B cell (primary cell): ENCODE measurements around the gene APOL3. TPM values are rescaled to one million over a fixed set of nuclear protein-coding genes. Genes with fewer than 3 reads are reported as not detected.

Source experiments
- ATAC-seq: fragments of 200-7000 bp; cut with Tn5 transposase; one replicate; pipeline ENCODE4 v1.10.0; 2021; ENCODE audit warnings: low read depth, mild to moderate bottlenecking, moderate number of reproducible peaks, moderate library complexity
- CTCF ChIA-PET: fragments of 350-600 bp; sonication (Branson Sonifier 250); formaldehyde crosslinking; loops from one replicate; lab custom pipeline; 2021; ENCODE audit warnings: antibody characterized with exemption, inconsistent platforms; lab: Charles Lee
- POLR2A ChIA-PET: fragments of 350-600 bp; sonication (Branson Sonifier 250); formaldehyde crosslinking; loops from one replicate; lab custom pipeline; 2021; ENCODE audit warnings: antibody characterized with exemption; lab: Charles Lee
- DNase-seq: peaks from one replicate; pipeline ENCODE4 v3.0.0; 2013
- H2AFZ ChIP-seq: 2 replicates; pipeline ENCODE4 v1.6.1; 2012; ENCODE audit warnings: mild to moderate bottlenecking, low read depth, low read length; ENCODE audit not compliant: insufficient read depth, poor library complexity, severe bottlenecking
- H3K27ac ChIP-seq, 2 donors: 1 replicate in 1 of 2; 2 replicates in 1 of 2; pipeline ENCODE4 v1.5.1; 2012 to 2013; ENCODE audit warnings: low read length in 2 of 2, mild to moderate bottlenecking in 2 of 2, moderate library complexity in 1 of 2
- H3K27me3 ChIP-seq, 4 experiments: fragments of 200-600 bp in 1 of 4; sonication (generic) in 1 of 4; replicated peaks in 1 of 4; 1 replicate in 2 of 4; 2 replicates in 2 of 4; pipeline versions ENCODE4 v1.6.1 to v1.7.0; 2013 to 2016; ENCODE audit warnings: low read length in 3 of 4, mild to moderate bottlenecking in 2 of 4, mixed read lengths in 1 of 4, moderate library complexity in 1 of 4; ENCODE audit not compliant: insufficient read depth in 4 of 4, control insufficient read depth in 3 of 4; ENCODE audit errors: control extremely low read depth in 1 of 4
- H3K36me3 ChIP-seq, 2 experiments: replicated peaks in 1 of 2; 1 replicate in 1 of 2; 2 replicates in 1 of 2; pipeline versions ENCODE4 v1.6.1 to v1.7.1; 2013; ENCODE audit warnings: low read length in 1 of 2; ENCODE audit not compliant: insufficient read depth in 2 of 2, control insufficient read depth in 1 of 2; ENCODE audit errors: control extremely low read depth in 1 of 2, extremely low read depth in 1 of 2
- H3K4me1 ChIP-seq, 2 donors: fragments of 200-600 bp in 1 of 2; sonication (generic) in 1 of 2; 1 replicate in 1 of 2; 2 replicates in 1 of 2; pipeline versions ENCODE4 v1.5.1 to v1.6.1; 2013 to 2017; ENCODE audit warnings: low read length in 2 of 2; ENCODE audit not compliant: control insufficient read depth in 2 of 2, insufficient read depth in 2 of 2
- H3K4me2 ChIP-seq: replicated peaks from 2 replicates; pipeline ENCODE3; 2012; ENCODE audit warnings: mild to moderate bottlenecking, low read depth, low read length; ENCODE audit not compliant: poor library complexity, severe bottlenecking
- H3K4me3 ChIP-seq, 5 experiments: fragments of 200-600 bp in 1 of 5; sonication (generic) in 1 of 5; 1 replicate in 3 of 5; 2 replicates in 2 of 5; pipeline versions ENCODE4 v1.5.1 to v1.7.0; 2011 to 2016; ENCODE audit warnings: low read length in 4 of 5, mild to moderate bottlenecking in 4 of 5, low read depth in 2 of 5, control low read depth in 1 of 5, moderate library complexity in 1 of 5; ENCODE audit not compliant: insufficient read depth in 1 of 5; ENCODE audit errors: control extremely low read depth in 1 of 5, extremely low read depth in 1 of 5
- H3K79me2 ChIP-seq: fragments of 200-600 bp; sonication (generic); one replicate; pipeline ENCODE4 v1.6.0; 2016; ENCODE audit warnings: low read length; ENCODE audit not compliant: control insufficient read depth, insufficient read depth
- H3K9ac ChIP-seq: fragments of 200-600 bp; sonication (generic); 2 replicates; pipeline ENCODE4 v1.6.1; 2017; ENCODE audit warnings: mild to moderate bottlenecking, low read length, moderate library complexity
- H3K9me3 ChIP-seq, 3 donors: one replicate each; pipeline versions ENCODE4 v1.6.1 to v1.7.1; 2013; ENCODE audit warnings: low read length in 2 of 3; ENCODE audit not compliant: control insufficient read depth in 2 of 3, insufficient read depth in 1 of 3; ENCODE audit errors: control extremely low read depth in 1 of 3
- H4K20me1 ChIP-seq: 2 replicates; pipeline ENCODE4 v1.6.0; 2012; ENCODE audit warnings: mild to moderate bottlenecking, low read length; ENCODE audit not compliant: insufficient read depth, control insufficient read depth, poor library complexity, severe bottlenecking
- H3K27ac Mint-ChIP-seq: one replicate; pipeline ENCODE4 v1.8.0; 2021; ENCODE audit warnings: mixed read lengths
- H3K27me3 Mint-ChIP-seq: one replicate; pipeline ENCODE4 v1.8.0; 2021; ENCODE audit warnings: mixed read lengths
- H3K4me1 Mint-ChIP-seq: one replicate; pipeline ENCODE4 v1.8.0; 2021; ENCODE audit warnings: mixed read lengths
- H3K4me3 Mint-ChIP-seq: one replicate; pipeline ENCODE4 v1.8.0; 2021; ENCODE audit warnings: mixed read lengths
- H3K9me3 Mint-ChIP-seq: one replicate; pipeline ENCODE4 v1.8.0; 2022; ENCODE audit warnings: mixed read lengths; ENCODE audit not compliant: insufficient read depth
- CTCF ChIP-seq: fragments of 200-600 bp; IDR thresholded peaks from one replicate; pipeline ENCODE4 v1.8.0; 2022; ENCODE audit warnings: antibody characterized with exemption, mild to moderate bottlenecking
- EZH2 ChIP-seq: IDR thresholded peaks from 2 replicates; pipeline ENCODE4 v1.6.1; 2012; ENCODE audit warnings: borderline replicate concordance, low read depth, mild to moderate bottlenecking, moderate library complexity, low read length; ENCODE audit not compliant: insufficient read depth, poor library complexity, severe bottlenecking
- WGBS: methylation state at CpG from one replicate; pipeline ENCODE4 v1.1.5; 2013; ENCODE audit warnings: missing lambda C conversion rate; ENCODE audit not compliant: insufficient coverage; 5-methylcytosine and 5-hydroxymethylcytosine counted together
- intact Hi-C: fragments of 100-400 bp; cut with micrococcal nuclease; formaldehyde crosslinking; loops from one replicate; pipeline ENCODE4 v1.10.0; 2022
- polyA plus RNA-seq: library from polyadenylated mRNA; depleted of rRNA; stranded (reverse); fragments of >200 nt; gene quantifications from 2 replicates; pipeline ENCODE4 v1.2.3, GENCODE V29; 2012
- total RNA-seq, 2 donors: library from RNA; stranded (reverse); fragments of 120-200 nt in 1 of 2; gene quantifications; 1 replicate in 1 of 2; 2 replicates in 1 of 2; pipeline versions ENCODE4 v1.2.3 to v1.2.4, GENCODE V29; 2013 to 2022

APOL3 gene
- total and polyA plus RNA-seq, 2 donors (not counting 1 experiment from before 2014, with no cell fraction given), result 55.0 to 97.2 TPM

GRCh38 chr22:36197065-36197440 is 36.5 kb upstream of the APOL3 start:
- Mint-ChIP-seq H3K9me3 (no peaks in the 10 kb centered on the region), H3K27ac (no peak overlapping the region), H3K27me3 (peaks cover 21% of the 10 kb centered on the region), H3K4me3 (no peak overlapping the region), H3K4me1 (peaks cover 19% of the 10 kb centered on the region)
- ATAC-seq (no peak), DNase-seq (no peak)
- WGBS, result 20% methylated on average over 2 of the region's 5 CpGs
- intact Hi-C loops, result no loop called here
- no peaks in the 10 kb centered on the region for H3K9me3 ChIP-seq
- H3K4me3 ChIP-seq, result no peak overlapping the region
- H2AFZ ChIP-seq, result no peak overlapping the region
- TF ChIP-seq EZH2 (no peak), CTCF (no peak)
- H3K9ac ChIP-seq, result no peak overlapping the region
- CTCF ChIA-PET, result interaction anchor here (1.0 to 1.2 kb wide), 2 partner anchors 43 to 289 kb away, joined by 3 to 4 read pairs; no protein-coding TSS in a partner anchor
- POLR2A ChIA-PET, result no interaction called here
- H3K4me2 ChIP-seq, result no peak overlapping the region
- H3K27me3 ChIP-seq, result peaks cover 0 to 13% (median 0%) of the 10 kb centered on the region in 4 experiments
- no peak overlapping the region for H3K27ac ChIP-seq
- H3K4me1 ChIP-seq, result peaks cover 7 to 16% of the 10 kb centered on the region in 2 donors
- no peaks in the 10 kb centered on the region for H4K20me1 ChIP-seq
- no peaks in the 10 kb centered on the region for H3K79me2 ChIP-seq
- H3K36me3 ChIP-seq, result no peaks in the 10 kb centered on the region

- Mint-ChIP-seq H3K4me1 (peaks cover 19% of the 10 kb centered on the region), H3K27me3 (peaks cover 20% of the 10 kb centered on the region), H3K27ac (no peak overlapping the region), H3K9me3 (no peaks in the 10 kb centered on the region), H3K4me3 (no peak overlapping the region)
- intact Hi-C loops, result no loop called here
- no peaks in the 10 kb centered on the region for H4K20me1 ChIP-seq
- H3K4me2 ChIP-seq, result no peak overlapping the region
- ATAC-seq, result no peak
- H3K4me1 ChIP-seq, result peaks cover 7 to 16% of the 10 kb centered on the region in 2 donors
- H3K4me3 ChIP-seq, result no peak overlapping the region
- WGBS, result 57% methylated on average over 3 of the region's 6 CpGs
- CTCF ChIA-PET, result interaction anchor here (1.0 to 2.3 kb wide), 5 partner anchors 44 to 290 kb away, joined by 3 to 19 read pairs (median 4); no protein-coding TSS in a partner anchor
- H3K79me2 ChIP-seq, result no peaks in the 10 kb centered on the region
- peaks cover 0 to 13% (median 0%) of the 10 kb centered on the region in 4 experiments for H3K27me3 ChIP-seq
- TF ChIP-seq EZH2 (no peak), CTCF (no peak)
- no peak overlapping the region for H2AFZ ChIP-seq
- POLR2A ChIA-PET, result no interaction called here
- no peaks in the 10 kb centered on the region for H3K9me3 ChIP-seq
- H3K9ac ChIP-seq, result no peak overlapping the region
- H3K36me3 ChIP-seq, result no peaks in the 10 kb centered on the region
- no peak overlapping the region for H3K27ac ChIP-seq
- no peak for DNase-seq
Measured at GRCh38 chr22:36196254-36197064, 35.9 kb upstream of the APOL3 start.
